Endodermal cell (in vitro differentiated cells): Measurements from ENCODE around the gene TOM1L2. TPM values are rescaled to one million over a fixed set of nuclear protein-coding genes. Genes with fewer than 3 reads are reported as not detected.

Experiments used
- DNase-seq: peaks from one replicate; pipeline ENCODE4 v3.0.0-alpha.2; 2017
- H3K27ac ChIP-seq: 2 replicates; pipeline ENCODE4 v1.5.1; 2013; ENCODE audit warnings: mild to moderate bottlenecking, low read depth, low read length, moderate library complexity
- H3K27me3 ChIP-seq: 2 replicates; pipeline ENCODE4 v1.6.1; 2013; ENCODE audit warnings: mild to moderate bottlenecking, low read length, moderate library complexity; ENCODE audit not compliant: insufficient read depth, control insufficient read depth, poor library complexity, severe bottlenecking
- H3K36me3 ChIP-seq: 2 replicates; pipeline ENCODE4 v1.7.0; 2013; ENCODE audit warnings: mild to moderate bottlenecking, low read length, moderate library complexity; ENCODE audit not compliant: control insufficient read depth, insufficient read depth
- H3K4me1 ChIP-seq: one replicate; pipeline ENCODE4 v1.7.0; 2013; ENCODE audit warnings: low read length; ENCODE audit not compliant: control insufficient read depth, insufficient read depth
- H3K4me3 ChIP-seq: 2 replicates; pipeline ENCODE4 v1.5.1; 2013; ENCODE audit warnings: mild to moderate bottlenecking, low read length, moderate library complexity
- H3K9ac ChIP-seq: 2 replicates; pipeline ENCODE4 v1.6.1; 2013; ENCODE audit warnings: mild to moderate bottlenecking, low read length, moderate library complexity; ENCODE audit not compliant: poor library complexity, severe bottlenecking; ENCODE audit errors: extremely low read depth
- H3K9me3 ChIP-seq: 2 replicates; pipeline ENCODE4 v1.6.1; 2013; ENCODE audit warnings: mild to moderate bottlenecking, low read length, moderate library complexity; ENCODE audit not compliant: control insufficient read depth
- H3K27ac Mint-ChIP-seq: 2 replicates; pipeline ENCODE4 v1.8.0; 2020; ENCODE audit warnings: mixed read lengths
- H3K27me3 Mint-ChIP-seq: 2 replicates; pipeline ENCODE4 v1.8.0; 2021; ENCODE audit warnings: mild to moderate bottlenecking, mixed read lengths; ENCODE audit not compliant: insufficient read depth
- H3K36me3 Mint-ChIP-seq: 2 replicates; pipeline ENCODE4 v1.8.0; 2020; ENCODE audit warnings: low read depth, mixed read lengths
- H3K4me1 Mint-ChIP-seq: 2 replicates; pipeline ENCODE4 v1.8.0; 2020; ENCODE audit warnings: mixed read lengths
- H3K4me3 Mint-ChIP-seq: 2 replicates; pipeline ENCODE4 v1.8.0; 2020; ENCODE audit warnings: mild to moderate bottlenecking, moderate library complexity, mixed read lengths
- H3K9me3 Mint-ChIP-seq: 2 replicates; pipeline ENCODE4 v1.8.0; 2020; ENCODE audit warnings: mild to moderate bottlenecking, mixed read lengths
- CTCF ChIP-seq: fragments of 200-600 bp; sonication (generic); conservative IDR thresholded peaks from 2 replicates; pipeline ENCODE4 v1.5.0; 2021; ENCODE audit warnings: antibody characterized with exemption, mild to moderate bottlenecking
- WGBS, 2 experiments: methylation state at CpG; one replicate each; pipeline versions ENCODE4 v1.1.5 to v1.1.7; 2013; ENCODE audit warnings: missing lambda C conversion rate in 2 of 2, mixed read lengths in 1 of 2; ENCODE audit not compliant: insufficient coverage in 1 of 2, insufficient read length in 1 of 2; 5-methylcytosine and 5-hydroxymethylcytosine counted together
- total RNA-seq, 2 donors: library from RNA; stranded (reverse); fragmentation: NEBNext Ultra II Directional in 1 of 2; extraction: Animal tissue kit (Norgen Biotek cat#: 25700) in 1 of 2; gene quantifications; 2 replicates in 1 of 2; 3 replicates in 1 of 2; pipeline ENCODE4 v1.2.1, GENCODE V29; 2021

TOM1L2 gene
- total RNA-seq, 2 donors from 2014 or later = 10.2 to 11.5 TPM

DNA sequence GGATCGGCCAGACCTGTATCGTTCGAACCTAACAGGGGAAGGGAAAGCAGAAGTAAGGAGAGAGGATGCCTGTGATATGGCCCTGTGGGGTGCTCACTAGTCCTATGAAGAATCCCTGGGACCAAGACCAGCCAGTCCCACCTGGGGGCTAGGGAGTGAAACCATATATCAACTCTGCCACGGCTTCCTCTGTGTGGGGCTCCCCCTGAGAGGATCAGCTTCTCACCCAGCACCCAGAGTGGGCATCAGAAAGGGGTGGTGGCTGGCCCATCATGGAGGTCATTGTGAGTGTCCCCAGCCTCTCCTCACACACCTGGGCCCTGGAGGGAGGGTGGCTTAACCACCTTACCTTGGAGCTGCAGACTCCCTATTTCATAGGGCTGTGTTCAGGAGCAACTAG, 105.3 kb downstream of the TOM1L2 start:
- no peak for TF ChIP-seq CTCF
- WGBS, 2 experiments = 97 to 100% methylated on average over 1 to 4 of the region's 4 CpGs
- Histone ChIP-seq H3K4me3 (no peak overlapping the region), H3K9ac (no peak overlapping the region), H3K27ac (no peak overlapping the region), H3K4me1 (peaks cover 2% of the 10 kb centered on the region), H3K9me3 (no peaks in the 10 kb centered on the region), H3K27me3 (no peaks in the 10 kb centered on the region), H3K36me3 (peaks cover 4% of the 10 kb centered on the region)
- Mint-ChIP-seq H3K4me3 (no peak overlapping the region), H3K27ac (no peak overlapping the region), H3K27me3 (no peaks in the 10 kb centered on the region), H3K9me3 (no peaks in the 10 kb centered on the region), H3K4me1 (peaks cover 8% of the 10 kb centered on the region), H3K36me3 (no peaks in the 10 kb centered on the region)
- DNase-seq = no peak

GRCh38 chr17:17866425-17866824, 105.8 kb downstream of the TOM1L2 start:
- H3K9ac ChIP-seq = no peak overlapping the region
- peaks cover 2% of the 10 kb centered on the region for H3K4me1 ChIP-seq
- 81 to 86% methylated on average over 1 to 3 of the region's 3 CpGs for WGBS, 2 experiments
- no peak for TF ChIP-seq CTCF
- no peak overlapping the region for H3K4me3 ChIP-seq
- H3K36me3 ChIP-seq = peaks cover 4% of the 10 kb centered on the region
- H3K27ac Mint-ChIP-seq = no peak overlapping the region
- no peaks in the 10 kb centered on the region for H3K27me3 Mint-ChIP-seq
- no peaks in the 10 kb centered on the region for H3K36me3 Mint-ChIP-seq
- no peaks in the 10 kb centered on the region for H3K9me3 Mint-ChIP-seq
- H3K27ac ChIP-seq = no peak overlapping the region
- H3K27me3 ChIP-seq = no peaks in the 10 kb centered on the region
- H3K4me3 Mint-ChIP-seq = no peak overlapping the region
- peak; percentile 57 for DNase-seq
- H3K9me3 ChIP-seq = no peaks in the 10 kb centered on the region
- H3K4me1 Mint-ChIP-seq = peaks cover 8% of the 10 kb centered on the region

DNA sequence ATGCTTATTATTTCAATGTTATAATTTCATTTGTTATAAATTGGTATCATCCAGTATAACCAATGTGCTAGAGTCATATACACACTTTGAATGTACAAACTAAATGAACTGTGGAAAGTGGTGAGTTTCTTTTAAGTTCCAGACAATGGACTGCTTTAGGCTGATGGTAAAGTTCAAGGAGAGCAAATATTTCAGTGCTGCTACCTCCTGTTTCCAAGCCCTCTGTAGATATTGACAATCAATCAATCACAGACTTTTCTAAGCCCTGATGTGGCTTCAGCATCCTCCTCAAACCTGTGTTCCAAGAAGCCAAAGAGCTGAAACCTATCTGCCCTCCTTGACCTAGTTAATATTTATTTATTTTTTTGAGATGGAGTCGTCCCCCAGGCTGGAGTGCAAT, 107.2 kb downstream of the TOM1L2 start:
- H3K4me3 Mint-ChIP-seq = no peak overlapping the region
- 100% methylated on average over 1 of the region's 1 CpG; no CpG with 5 or more reads in 1 of the 2 experiments for WGBS, 2 experiments

More for the DNA sequence above, 107.2 kb downstream of the TOM1L2 start:
- Mint-ChIP-seq H3K4me1 (peaks cover 10% of the 10 kb centered on the region), H3K27ac (no peak overlapping the region), H3K9me3 (no peaks in the 10 kb centered on the region), H3K36me3 (no peaks in the 10 kb centered on the region), H3K27me3 (no peaks in the 10 kb centered on the region)
- H3K4me1 ChIP-seq = peaks cover 2% of the 10 kb centered on the region
- no peak overlapping the region for H3K27ac ChIP-seq
- H3K27me3 ChIP-seq = no peaks in the 10 kb centered on the region
- H3K4me3 ChIP-seq = no peak overlapping the region
- H3K36me3 ChIP-seq = peaks cover 4% of the 10 kb centered on the region
- H3K9ac ChIP-seq = no peak overlapping the region
- no peak for DNase-seq
- TF ChIP-seq CTCF = no peak
- H3K9me3 ChIP-seq = no peaks in the 10 kb centered on the region
